KMS-11 (cell line): ENCODE data around the gene PRDM15.

Source experiments
- H2AFZ ChIP-seq: fragments of 200-600 bp; sonication (generic); 2 replicates; pipeline ENCODE4 v1.6.1; 2016; ENCODE audit warnings: antibody characterized with exemption, mixed run types, low read depth
- H3K27ac ChIP-seq: fragments of 200-600 bp; sonication (generic); 2 replicates; pipeline ENCODE4 v1.6.1; 2016; ENCODE audit warnings: mild to moderate bottlenecking, mixed run types
- H3K27me3 ChIP-seq: fragments of 200-600 bp; sonication (generic); 2 replicates; pipeline ENCODE4 v1.6.1; 2017; ENCODE audit warnings: mild to moderate bottlenecking, low read depth, mixed run types, moderate library complexity; ENCODE audit not compliant: insufficient read depth
- H3K36me3 ChIP-seq: fragments of 200-600 bp; sonication (generic); 2 replicates; pipeline ENCODE4 v1.6.1; 2017; ENCODE audit warnings: mild to moderate bottlenecking, mixed run types; ENCODE audit not compliant: insufficient read depth
- H3K4me1 ChIP-seq: fragments of 200-600 bp; sonication (generic); 2 replicates; pipeline ENCODE4 v1.6.1; 2016; ENCODE audit warnings: mild to moderate bottlenecking, low read depth, mixed run types; ENCODE audit not compliant: poor library complexity, severe bottlenecking
- H3K4me2 ChIP-seq: fragments of 200-600 bp; sonication (generic); 2 replicates; pipeline ENCODE4 v1.7.0; 2016; ENCODE audit warnings: mild to moderate bottlenecking, mixed run types
- H3K4me3 ChIP-seq: fragments of 200-600 bp; sonication (generic); IDR thresholded peaks from 2 replicates; pipeline ENCODE4 v1.6.1; 2017; ENCODE audit warnings: low read depth, low read length, mixed read lengths; ENCODE audit not compliant: insufficient read depth
- H3K79me2 ChIP-seq: fragments of 200-600 bp; sonication (generic); 2 replicates; pipeline ENCODE4 v1.6.1; 2016; ENCODE audit warnings: low read depth, mixed run types; ENCODE audit not compliant: insufficient read depth
- H3K9ac ChIP-seq: fragments of 200-600 bp; sonication (generic); 2 replicates; pipeline ENCODE4 v1.6.1; 2016; ENCODE audit warnings: mild to moderate bottlenecking, mixed run types
- H4K20me1 ChIP-seq: fragments of 200-600 bp; sonication (generic); 2 replicates; pipeline ENCODE4 v1.6.1; 2016; ENCODE audit warnings: mild to moderate bottlenecking, mixed run types; ENCODE audit not compliant: insufficient read depth
- CTCF ChIP-seq: fragments of 200-600 bp; sonication (generic); conservative IDR thresholded peaks from 2 replicates; pipeline ENCODE4 v1.6.1; 2017; ENCODE audit warnings: low read depth, mild to moderate bottlenecking, antibody characterized with exemption, low read length, moderate library complexity, mixed read lengths

The PRDM15 gene

GRCh38 chr21:41753006-41753898, 125.9 kb downstream of the PRDM15 start:
- Histone ChIP-seq H3K4me1 (no peaks in the 10 kb centered on the region), H3K4me3 (no peak overlapping the region), H3K79me2 (no peaks in the 10 kb centered on the region), H3K27ac (no peak overlapping the region), H2AFZ (no peak overlapping the region), H3K4me2 (no peak overlapping the region), H3K36me3 (no peaks in the 10 kb centered on the region), H3K9ac (no peak overlapping the region), H4K20me1 (no peaks in the 10 kb centered on the region), H3K27me3 (peaks cover 27% of the 10 kb centered on the region; the same call in 1 of the 2 replicates)
- no peak for TF ChIP-seq CTCF

GRCh38 chr21:41752231-41752681, 126.9 kb downstream of the PRDM15 start:
- H3K9ac ChIP-seq, result no peak overlapping the region
- no peaks in the 10 kb centered on the region for H3K4me1 ChIP-seq
- H3K36me3 ChIP-seq, result no peaks in the 10 kb centered on the region
- no peaks in the 10 kb centered on the region for H4K20me1 ChIP-seq
- no peak overlapping the region for H2AFZ ChIP-seq
- no peak for TF ChIP-seq CTCF
- H3K79me2 ChIP-seq, result no peaks in the 10 kb centered on the region
- H3K4me3 ChIP-seq, result no peak overlapping the region
- H3K27me3 ChIP-seq, result peaks cover 27% of the 10 kb centered on the region; the same call in 1 of the 2 replicates
- H3K4me2 ChIP-seq, result no peak overlapping the region
- no peak overlapping the region for H3K27ac ChIP-seq

- TF ChIP-seq CTCF, result no peak
- no peaks in the 10 kb centered on the region for H3K36me3 ChIP-seq
- no peak overlapping the region for H3K4me2 ChIP-seq
- no peak overlapping the region for H3K9ac ChIP-seq
- H2AFZ ChIP-seq, result no peak overlapping the region
- peaks cover 27% of the 10 kb centered on the region; the same call in 1 of the 2 replicates for H3K27me3 ChIP-seq
- H3K79me2 ChIP-seq, result no peaks in the 10 kb centered on the region
- no peaks in the 10 kb centered on the region for H4K20me1 ChIP-seq
- no peak overlapping the region for H3K4me3 ChIP-seq
- H3K4me1 ChIP-seq, result no peaks in the 10 kb centered on the region
- no peak overlapping the region for H3K27ac ChIP-seq
Observed at GRCh38 chr21:41751611-41752011, 127.5 kb downstream of the PRDM15 start.

- no peak for TF ChIP-seq CTCF
- Histone ChIP-seq H4K20me1 (no peaks in the 10 kb centered on the region), H3K4me3 (no peak overlapping the region), H2AFZ (no peak overlapping the region), H3K4me2 (no peak overlapping the region), H3K9ac (no peak overlapping the region), H3K27ac (no peak overlapping the region), H3K27me3 (peaks cover 27% of the 10 kb centered on the region; the same call in 1 of the 2 replicates), H3K79me2 (no peaks in the 10 kb centered on the region), H3K4me1 (no peaks in the 10 kb centered on the region), H3K36me3 (no peaks in the 10 kb centered on the region)
Observed at GRCh38 chr21:41750532-41751151, 128.5 kb downstream of the PRDM15 start.
